H1 (cell line): ENCODE results near the gene MAML1.

ENCODE experiments used
- CTCF ChIP-seq, 3 experiments: IDR thresholded peaks; 1 replicate in 2 of 3; 2 replicates in 1 of 3; pipeline versions ENCODE4 v1.5.1 to v1.6.1; 2011; ENCODE audit warnings: low read length in 3 of 3, mild to moderate bottlenecking in 3 of 3, inconsistent platforms in 2 of 3, low read depth in 1 of 3, moderate library complexity in 1 of 3; ENCODE audit not compliant: insufficient read depth in 1 of 3; ENCODE audit errors: control extremely low read depth in 1 of 3
- EP300 ChIP-seq, 2 experiments: IDR thresholded peaks; 1 replicate in 1 of 2; 2 replicates in 1 of 2; pipeline ENCODE4 v1.6.1; 2011 to 2012; ENCODE audit warnings: low read depth in 2 of 2, low read length in 2 of 2, mild to moderate bottlenecking in 2 of 2, borderline replicate concordance in 1 of 2, inconsistent platforms in 1 of 2, moderate library complexity in 1 of 2
- EZH2 ChIP-seq: fragments of 200-600 bp; sonication (generic); IDR thresholded peaks from 2 replicates; pipeline ENCODE4 v1.7.1; 2012; ENCODE audit warnings: low read depth, mild to moderate bottlenecking, moderate library complexity, low read length, inconsistent platforms; ENCODE audit not compliant: severe bottlenecking
- GABPA ChIP-seq: IDR thresholded peaks from 2 replicates; pipeline ENCODE4 v1.6.1; 2011; ENCODE audit warnings: mild to moderate bottlenecking, low read length, moderate library complexity, borderline replicate concordance; ENCODE audit not compliant: insufficient read depth
- JUN ChIP-seq: IDR thresholded peaks from 2 replicates; pipeline ENCODE4 v1.6.1; 2011; ENCODE audit warnings: low read depth, mild to moderate bottlenecking, improper control_type of control experiment, low read length
- JUND ChIP-seq: IDR thresholded peaks from 2 replicates; pipeline ENCODE4 v1.6.1; 2011; ENCODE audit warnings: mild to moderate bottlenecking, improper control_type of control experiment, low read length
- POLR2A ChIP-seq, 2 experiments: IDR thresholded peaks; 1 replicate in 1 of 2; 2 replicates in 1 of 2; pipeline ENCODE4 v1.6.1; 2011; ENCODE audit warnings: low read depth in 2 of 2, low read length in 2 of 2, mild to moderate bottlenecking in 2 of 2; ENCODE audit errors: control extremely low read depth in 1 of 2
- POLR2AphosphoS5 ChIP-seq: IDR thresholded peaks from 2 replicates; pipeline ENCODE4 v1.6.1; 2011; ENCODE audit warnings: low read depth, low read length
- RFX5 ChIP-seq: IDR thresholded peaks from 2 replicates; pipeline ENCODE4 v1.6.1; 2011; ENCODE audit warnings: low read depth, low read length, improper control_type of control experiment, borderline replicate concordance
- SIRT6 ChIP-seq: IDR thresholded peaks from one replicate; pipeline ENCODE4 v1.7.1; 2012; ENCODE audit warnings: low read length, inconsistent platforms
- SP1 ChIP-seq: IDR thresholded peaks from 2 replicates; pipeline ENCODE4 v1.6.1; 2011; ENCODE audit warnings: low read depth, low read length
- TBP ChIP-seq: IDR thresholded peaks from 2 replicates; pipeline ENCODE4 v1.6.1; 2011; ENCODE audit warnings: low read depth, low read length, improper control_type of control experiment
- USF2 ChIP-seq: IDR thresholded peaks from 2 replicates; pipeline ENCODE4 v1.6.1; 2011; ENCODE audit warnings: low read length, improper control_type of control experiment
- ZNF274 ChIP-seq: IDR thresholded peaks from 2 replicates; pipeline ENCODE4 v1.7.0; 2012; ENCODE audit warnings: low read length, borderline replicate concordance; ENCODE audit errors: extremely low read depth

DNA sequence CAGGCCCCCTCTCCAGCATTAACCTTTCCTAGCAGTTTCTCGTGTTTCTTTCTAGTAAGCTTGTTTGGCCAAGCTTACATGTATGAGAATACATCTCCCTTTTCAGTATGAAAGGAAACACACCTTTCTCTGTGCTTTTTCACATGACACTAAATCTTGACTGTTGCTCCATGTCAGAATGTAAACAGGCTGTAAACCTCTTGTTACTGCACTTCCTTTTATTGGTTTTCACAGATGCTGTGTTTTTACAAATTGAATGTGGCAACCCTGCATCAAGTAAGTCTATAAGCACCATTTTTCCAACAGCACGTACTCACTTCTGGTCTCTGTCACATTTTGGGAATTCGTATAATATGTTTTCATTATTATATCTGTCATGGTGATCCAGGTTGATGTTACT is 36.0 kb upstream of the MAML1 start:
- no peak for TF ChIP-seq EP300 (IDR thresholded peaks at IDR 0.05; ENCODE audit: borderline replicate concordance in 1 of 2, low read depth in 2 of 2, low read length in 2 of 2)
- TF ChIP-seq ZNF274: no peak
- no peak for TF ChIP-seq POLR2AphosphoS5
- TF ChIP-seq GABPA: no peak
- no peak for TF ChIP-seq JUND
- no peak for TF ChIP-seq CTCF (IDR thresholded peaks at IDR 0.05; ENCODE audit: control extremely low read depth in 1 of 3, insufficient read depth in 1 of 3, low read depth in 1 of 3, low read length in 3 of 3)
- TF ChIP-seq EZH2: no peak
- TF ChIP-seq RFX5: no peak
- TF ChIP-seq SP1: no peak
- TF ChIP-seq POLR2A (IDR thresholded peaks at IDR 0.05; ENCODE audit: control extremely low read depth in 1 of 2, low read depth in 2 of 2, low read length in 2 of 2): no peak
- TF ChIP-seq SIRT6: no peak
- TF ChIP-seq JUN: no peak
- TF ChIP-seq USF2: no peak
- no peak for TF ChIP-seq TBP
